ENCODE data around the gene C5orf34. TPM values are rescaled to one million over a fixed set of nuclear protein-coding genes. Genes with fewer than 3 reads are reported as not detected.

Gene C5orf34
- total RNA-seq, 1 donor, result 10.4 TPM

DNA sequence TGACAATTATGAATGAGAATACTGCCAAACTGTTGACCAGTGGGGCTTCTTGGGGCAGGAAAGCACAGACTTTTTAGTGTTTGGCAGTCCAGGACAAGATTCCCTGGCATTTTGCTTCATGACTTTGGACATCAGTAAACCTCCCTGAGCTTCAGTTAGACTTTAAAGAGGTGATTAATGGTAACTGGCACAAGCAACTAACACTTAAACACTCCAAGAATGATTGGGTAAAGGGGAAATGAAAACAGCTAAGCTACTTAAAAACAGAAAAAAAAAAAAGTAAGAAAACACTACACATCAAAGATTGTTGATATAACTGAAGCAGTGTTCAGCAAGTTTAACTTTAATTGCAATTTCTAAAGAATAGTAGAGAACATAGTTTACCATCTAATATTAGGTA, 28.5 kb upstream of the C5orf34 start:
- TF ChIP-seq, protein P1, sequence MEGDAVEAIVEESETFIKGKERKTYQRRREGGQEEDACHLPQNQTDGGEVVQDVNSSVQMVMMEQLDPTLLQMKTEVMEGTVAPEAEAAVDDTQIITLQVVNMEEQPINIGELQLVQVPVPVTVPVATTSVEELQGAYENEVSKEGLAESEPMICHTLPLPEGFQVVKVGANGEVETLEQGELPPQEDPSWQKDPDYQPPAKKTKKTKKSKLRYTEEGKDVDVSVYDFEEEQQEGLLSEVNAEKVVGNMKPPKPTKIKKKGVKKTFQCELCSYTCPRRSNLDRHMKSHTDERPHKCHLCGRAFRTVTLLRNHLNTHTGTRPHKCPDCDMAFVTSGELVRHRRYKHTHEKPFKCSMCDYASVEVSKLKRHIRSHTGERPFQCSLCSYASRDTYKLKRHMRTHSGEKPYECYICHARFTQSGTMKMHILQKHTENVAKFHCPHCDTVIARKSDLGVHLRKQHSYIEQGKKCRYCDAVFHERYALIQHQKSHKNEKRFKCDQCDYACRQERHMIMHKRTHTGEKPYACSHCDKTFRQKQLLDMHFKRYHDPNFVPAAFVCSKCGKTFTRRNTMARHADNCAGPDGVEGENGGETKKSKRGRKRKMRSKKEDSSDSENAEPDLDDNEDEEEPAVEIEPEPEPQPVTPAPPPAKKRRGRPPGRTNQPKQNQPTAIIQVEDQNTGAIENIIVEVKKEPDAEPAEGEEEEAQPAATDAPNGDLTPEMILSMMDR (IDR thresholded peaks at IDR 0.05; ENCODE audit: insufficient read depth, low read length), result no peak
- peak; percentile 33 for DNase-seq (ENCODE audit: low read depth)
- H3K4me3 ChIP-seq (ENCODE audit: low read depth, low read length), result no peak overlapping the region

DNA sequence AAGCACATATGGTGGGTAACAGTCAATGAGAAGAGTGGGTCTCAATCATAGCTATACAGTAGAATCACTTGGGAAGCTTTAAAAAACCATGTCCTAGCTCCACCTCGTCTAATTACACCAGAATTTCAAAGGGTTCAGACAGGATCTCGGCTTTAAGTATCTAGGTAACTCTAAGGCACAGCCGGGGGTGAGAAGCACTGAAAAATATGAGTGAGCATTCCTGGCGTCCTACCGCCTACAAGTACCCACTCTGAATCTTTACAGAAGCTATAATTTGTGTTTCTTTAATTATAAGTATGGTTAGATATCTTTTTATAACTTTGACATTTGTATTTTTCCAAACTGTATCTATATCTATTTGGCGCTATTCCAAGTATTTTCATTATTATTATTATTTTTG, 25.8 kb upstream of the C5orf34 start:
- DNase-seq (ENCODE audit: low read depth), result no peak
- H3K4me3 ChIP-seq (ENCODE audit: low read depth, low read length), result no peak overlapping the region
- TF ChIP-seq, protein P1 (IDR thresholded peaks at IDR 0.05; ENCODE audit: insufficient read depth, low read length), result no peak

DNA sequence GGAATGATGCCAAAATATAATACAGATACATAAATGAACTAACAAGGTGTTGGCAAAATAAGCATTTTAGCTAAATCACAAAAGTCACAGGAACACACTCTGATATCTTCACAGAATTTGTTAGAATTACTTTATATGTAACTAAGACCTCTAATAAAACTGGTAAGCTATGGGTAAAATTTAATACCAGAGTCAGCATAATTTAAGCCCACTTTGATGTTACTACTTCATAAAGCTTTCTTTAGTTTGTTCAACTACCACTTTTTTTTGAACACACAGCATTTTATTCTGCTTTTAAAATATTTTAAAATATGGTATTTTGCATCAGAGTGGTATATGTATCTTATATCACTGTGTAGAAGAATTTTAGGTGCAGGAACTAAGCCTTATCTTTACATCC, 22.0 kb upstream of the C5orf34 start:
- TF ChIP-seq, protein P1 (IDR thresholded peaks at IDR 0.05; ENCODE audit: insufficient read depth, low read length), result no peak
- H3K4me3 ChIP-seq (ENCODE audit: low read depth, low read length), result no peak overlapping the region
- no peak for DNase-seq (ENCODE audit: low read depth)

DNA sequence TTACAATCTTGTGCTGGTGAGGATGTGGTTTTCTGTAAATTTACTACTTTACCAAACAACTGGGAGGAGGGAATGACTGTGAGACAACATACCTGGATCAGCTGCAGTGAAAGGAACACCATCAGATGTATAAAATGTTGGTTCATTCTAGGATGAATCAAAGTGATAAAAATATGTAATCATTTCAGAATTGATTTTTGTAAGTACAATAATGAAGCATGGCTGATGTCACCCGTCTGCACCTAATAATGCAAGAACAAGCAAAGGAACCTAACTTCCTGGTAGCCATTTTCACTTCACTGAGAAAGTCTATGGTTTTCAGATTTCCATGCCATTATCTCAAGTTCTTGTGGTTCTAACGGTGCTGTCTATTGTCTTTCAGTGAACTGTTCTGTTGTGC, 18.7 kb upstream of the C5orf34 start:
- TF ChIP-seq, protein P1 (IDR thresholded peaks at IDR 0.05; ENCODE audit: insufficient read depth, low read length), result no peak
- DNase-seq (ENCODE audit: low read depth), result no peak
- H3K4me3 ChIP-seq (ENCODE audit: low read depth, low read length), result no peak overlapping the region

DNA sequence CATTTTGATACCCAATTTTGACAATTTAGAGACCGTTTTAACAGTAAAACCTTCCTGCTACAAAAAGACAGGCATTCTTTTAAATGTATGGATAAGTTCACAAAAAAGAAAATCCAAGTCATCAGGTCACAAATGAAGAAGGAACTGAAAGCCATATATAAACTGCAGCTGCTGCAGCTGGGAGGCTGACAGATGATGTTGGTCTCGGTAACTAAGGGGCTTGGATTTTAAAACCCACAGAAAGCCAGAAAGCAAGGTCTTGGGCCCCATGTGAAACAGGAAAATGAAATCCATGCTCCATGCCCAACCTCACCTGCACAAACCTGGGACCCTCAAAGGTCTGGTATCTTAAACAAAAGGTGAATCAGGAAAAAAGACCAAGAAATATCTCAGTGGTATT, 15.7 kb upstream of the C5orf34 start:
- TF ChIP-seq, protein P1 (IDR thresholded peaks at IDR 0.05; ENCODE audit: insufficient read depth, low read length), result no peak
- DNase-seq (ENCODE audit: low read depth), result no peak
- H3K4me3 ChIP-seq (ENCODE audit: low read depth, low read length), result no peak overlapping the region

DNA sequence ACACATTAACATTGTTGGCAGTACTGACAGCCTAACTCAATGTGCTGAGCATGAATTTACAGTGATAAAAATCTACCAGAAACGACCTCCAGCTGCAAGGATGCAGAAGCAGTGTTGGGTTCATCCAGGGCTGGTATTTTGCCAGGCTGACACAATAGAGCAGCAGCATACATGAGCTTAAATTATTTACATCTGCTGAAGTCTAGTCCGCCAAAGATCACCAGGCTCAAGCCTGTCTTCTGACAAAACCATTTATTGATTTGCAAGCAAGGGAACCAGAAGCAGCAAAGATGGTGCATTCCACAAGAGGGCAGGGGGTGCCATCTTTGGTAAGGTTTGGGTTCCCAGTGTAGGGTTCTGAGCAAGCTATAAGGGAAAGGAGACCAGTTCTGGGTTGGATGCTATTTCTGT, 8.7 kb upstream of the C5orf34 start:
- TF ChIP-seq, protein P1 (IDR thresholded peaks at IDR 0.05; ENCODE audit: insufficient read depth, low read length), result no peak
- no peak overlapping the region for H3K4me3 ChIP-seq (ENCODE audit: low read depth, low read length)
- peak; percentile 3 for DNase-seq (ENCODE audit: low read depth)

DNA sequence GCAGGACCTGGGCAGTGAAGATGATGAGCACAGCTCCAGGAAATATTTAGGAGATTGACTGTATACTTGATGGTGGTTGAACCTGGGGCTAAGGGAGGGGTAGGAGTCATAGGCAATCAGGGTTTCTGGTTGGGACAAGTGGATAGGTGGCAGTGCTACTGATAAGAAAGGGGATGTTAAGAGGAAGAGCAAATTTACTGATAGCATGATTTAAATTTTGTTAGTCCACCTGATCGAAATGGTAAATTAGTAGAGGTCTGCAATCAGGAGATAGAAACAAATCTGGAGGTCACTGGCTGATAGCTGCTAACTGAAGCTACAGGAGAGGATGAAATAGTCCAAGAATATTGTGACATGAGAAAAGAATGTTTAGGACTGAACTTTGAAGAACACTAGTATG, 5.7 kb upstream of the C5orf34 start:
- no peak overlapping the region for H3K4me3 ChIP-seq (ENCODE audit: low read depth, low read length)
- DNase-seq (ENCODE audit: low read depth), result no peak

More for the DNA sequence above, 5.7 kb upstream of the C5orf34 start:
- TF ChIP-seq, protein P1 (IDR thresholded peaks at IDR 0.05; ENCODE audit: insufficient read depth, low read length), result no peak

All from fibroblast of the aortic adventitia (primary cell).